K562 (cell line): ENCODE data around the gene PPP4C. TPM values are rescaled to one million over a fixed set of nuclear protein-coding genes. Genes with fewer than 3 reads are reported as not detected.

Experiments
- ATAC-seq: fragments of 200-7000 bp; cut with Tn5 transposase; 3 replicates; pipeline ENCODE4 v1.9.1; 2020; ENCODE audit warnings: moderate library complexity
- BruUV-seq: library from RNA; stranded (reverse); fragments of 400-500 nt; replicated peaks from 2 replicates; lab custom pipeline; 2021; lab: Mats Ljungman, UMichigan
- CTCF ChIA-PET: fragments of 300-600 bp; formaldehyde crosslinking; extraction: SDS; loops from one replicate; lab custom pipeline; 2021; ENCODE audit warnings: low intra/inter-chr PET ratio; lab: Yijun Ruan, JAX
- POLR2A ChIA-PET: fragments of 300-600, 350-650 bp; sonication (Branson Sonifier 250); formaldehyde crosslinking; extraction: SDS; loops from one replicate; lab custom pipeline; 2021; ENCODE audit warnings: antibody characterized with exemption, inconsistent platforms; lab: Yijun Ruan, JAX
- DNase-seq, 4 experiments: peaks; one replicate each; pipeline versions ENCODE4 v3.0.0 to v3.0.0-alpha.2; 2011 to 2018; ENCODE audit warnings: low spot score in 3 of 4, mixed read lengths in 3 of 4; ENCODE audit errors: extremely low read depth in 1 of 4
- FAIRE-seq: peaks from 2 replicates; lab custom pipeline; 2011; peaks lifted over from hg19 to GRCh38; lab: Jason Lieb, UNC
- H2AFZ ChIP-seq: 2 replicates; pipeline ENCODE4 v1.6.0; 2011; ENCODE audit warnings: low read depth, low read length, control low read depth, inconsistent platforms
- H3K27ac ChIP-seq: fragments of 200-600 bp; 3 replicates; pipeline ENCODE4 v1.8.0; 2011; ENCODE audit warnings: low read depth, mild to moderate bottlenecking, control low read depth, inconsistent platforms, low read length, moderate library complexity, mixed read lengths; ENCODE audit errors: extremely low read depth
- H3K27me3 ChIP-seq, 2 experiments: fragments of 300-600 bp in 1 of 2; 2 replicates in 1 of 2; 3 replicates in 1 of 2; pipeline versions ENCODE4 v1.6.0 to v1.8.0; 2011; ENCODE audit warnings: inconsistent platforms in 2 of 2, low read length in 2 of 2, mild to moderate bottlenecking in 1 of 2, mixed read lengths in 1 of 2, moderate library complexity in 1 of 2; ENCODE audit not compliant: control insufficient read depth in 2 of 2, insufficient read depth in 2 of 2
- H3K36me3 ChIP-seq: fragments of 300-600 bp; 3 replicates; pipeline ENCODE4 v1.8.0; 2011; ENCODE audit warnings: mild to moderate bottlenecking, low read length, inconsistent platforms; ENCODE audit not compliant: control insufficient read depth, insufficient read depth
- H3K4me1 ChIP-seq, 2 experiments: fragments of 200-600 bp in 1 of 2; replicated peaks in 1 of 2; 2 replicates in 1 of 2; 3 replicates in 1 of 2; pipeline versions ENCODE4 v1.5.1 to v1.8.0; 2011; ENCODE audit warnings: inconsistent platforms in 2 of 2, low read length in 2 of 2, mild to moderate bottlenecking in 1 of 2, mixed read lengths in 1 of 2, moderate library complexity in 1 of 2; ENCODE audit not compliant: control insufficient read depth in 2 of 2, insufficient read depth in 2 of 2
- H3K4me2 ChIP-seq: 2 replicates; pipeline ENCODE4 v1.6.1; 2011; ENCODE audit warnings: low read length, control low read depth, inconsistent platforms, mixed read lengths; ENCODE audit not compliant: insufficient read depth
- H3K4me3 ChIP-seq: fragments of 200-600 bp; sonication (generic), shearing (Covaris generic); 2 replicates; pipeline ENCODE4 v1.5.1; 2016; ENCODE audit warnings: control low read depth, inconsistent platforms
- H3K79me2 ChIP-seq: fragments of 200-600 bp; 3 replicates; pipeline ENCODE4 v1.8.0; 2011; ENCODE audit warnings: low read length, inconsistent platforms; ENCODE audit not compliant: control insufficient read depth, insufficient read depth
- H3K9ac ChIP-seq, 2 experiments: 2 replicates each; pipeline versions ENCODE4 v1.6.0 to v1.6.1; 2011; ENCODE audit warnings: low read depth in 2 of 2, low read length in 2 of 2, control low read depth in 1 of 2, inconsistent platforms in 1 of 2, mild to moderate bottlenecking in 1 of 2, mixed read lengths in 1 of 2; ENCODE audit not compliant: insufficient read depth in 1 of 2
- H3K9me1 ChIP-seq: one replicate; pipeline ENCODE4 v1.6.0; 2011; ENCODE audit warnings: inconsistent platforms, mild to moderate bottlenecking, low read length, moderate library complexity; ENCODE audit not compliant: control insufficient read depth, insufficient read depth
- H3K9me3 ChIP-seq: replicated peaks from 2 replicates; pipeline ENCODE4 v1.5.1; 2011; ENCODE audit warnings: low read depth, low read length, inconsistent platforms; ENCODE audit not compliant: control insufficient read depth, insufficient read depth
- H4K20me1 ChIP-seq: replicated peaks from 2 replicates; pipeline ENCODE4 v1.6.1; 2011; ENCODE audit warnings: low read length, inconsistent platforms, mixed read lengths; ENCODE audit not compliant: control insufficient read depth, insufficient read depth
- BACH1 ChIP-seq: fragments of 200-800 bp; sonication (Bioruptor generic); IDR thresholded peaks from 2 replicates; pipeline ENCODE4 v1.6.1; 2016; ENCODE audit warnings: missing genetic modification characterization, missing compliant biosample characterization
- CBFA2T3 ChIP-seq: fragments of 450-650 bp; IDR thresholded peaks from 2 replicates; pipeline ENCODE4 v1.6.1; 2017
- CEBPZ ChIP-seq: fragments of 150-350 bp; IDR thresholded peaks from 2 replicates; pipeline ENCODE4 v1.6.1; 2014; ENCODE audit warnings: low read depth, mild to moderate bottlenecking, low read length, borderline replicate concordance
- HMG20A ChIP-seq: fragments of 450-650 bp; formaldehyde crosslinking; conservative IDR thresholded peaks from 2 replicates; pipeline ENCODE4 v1.4.0; 2020; ENCODE audit warnings: mild to moderate bottlenecking, mixed read lengths
- MEIS2 ChIP-seq: fragments of 450-650 bp; IDR thresholded peaks from 2 replicates; pipeline ENCODE4 v1.6.1; 2014; ENCODE audit warnings: mild to moderate bottlenecking; ENCODE audit not compliant: partially characterized antibody
- NFRKB ChIP-seq: fragments of 450-650 bp; IDR thresholded peaks from 2 replicates; pipeline ENCODE4 v1.6.1; 2016; ENCODE audit warnings: low read depth
- PRMT5 ChIP-seq: sonication (generic); formaldehyde crosslinking; IDR thresholded peaks from 2 replicates; pipeline ENCODE4 v1.5.0; 2020; ENCODE audit warnings: missing genetic modification reagents
- RBM25 ChIP-seq: fragments of 200-400 bp; formaldehyde crosslinking; IDR thresholded peaks from 2 replicates; pipeline ENCODE4 v1.6.1; 2018; ENCODE audit warnings: low read length, low read depth, moderate library complexity; ENCODE audit not compliant: severe bottlenecking
- ZNF57 ChIP-seq: fragments of 450-650 bp; formaldehyde crosslinking; IDR thresholded peaks from 2 replicates; pipeline ENCODE4 v1.4.0; 2020; ENCODE audit warnings: mild to moderate bottlenecking, moderate library complexity
- WGBS: fragments of 100-300 bp; shearing (Covaris generic); methylation state at CpG from one replicate; pipeline ENCODE4 v1.1.6; 2016; ENCODE audit warnings: low coverage, mixed read lengths; ENCODE audit not compliant: insufficient coverage; ENCODE audit errors: missing lambda C conversion rate; 5-methylcytosine and 5-hydroxymethylcytosine counted together
- in situ Hi-C: fragments of 300-500 bp; cut with MboI; formaldehyde crosslinking; loops from 4 replicates; pipeline ENCODE4 v1.15.0; 2018; ENCODE audit warnings: inconsistent platforms, mixed read lengths
- intact Hi-C: fragments of 100-400 bp; cut with micrococcal nuclease; formaldehyde crosslinking; loops from 2 replicates; pipeline ENCODE4 v1.14.2; 2022
- polyA plus RNA-seq, 8 experiments: library from polyadenylated mRNA; depleted of rRNA in 4 of 8; stranded (reverse) in 5 of 8; unstranded in 3 of 8; fragments of >200 nt; fragmentation: Nextera tagmentation in 2 of 8; fragmentation: Illumina TruSeq in 1 of 8; extraction: Ambion mirVana in 2 of 8; extraction: Trizol in 1 of 8; gene quantifications; 2 replicates each; pipeline versions ENCODE4 v1.2.1 to v1.2.3, GENCODE V29; 2011 to 2014; ENCODE audit warnings: inconsistent platforms in 1 of 8, missing spikeins in 1 of 8
- total RNA-seq, 7 experiments: library from RNA; depleted of rRNA in 6 of 7; stranded (reverse); fragments of >200 nt in 6 of 7; fragmentation: Illumina TruSeq in 2 of 7; extraction: Trizol in 2 of 7; gene quantifications; 2 replicates each; pipeline versions ENCODE4 v1.2.1 to v1.2.3, GENCODE V29; 2011 to 2021; ENCODE audit warnings: low replicate concordance in 1 of 7
- TF ChIP-seq, protein P1 (sequence below), 2 experiments: fragments of 200-800 bp in 1 of 2; sonication (Bioruptor generic) in 1 of 2; sonication (generic) in 1 of 2; formaldehyde crosslinking in 1 of 2; IDR thresholded peaks in 1 of 2; conservative IDR thresholded peaks in 1 of 2; 2 replicates each; pipeline versions ENCODE4 v1.5.0 to v1.6.1; 2016 to 2020; ENCODE audit warnings: missing compliant biosample characterization in 1 of 2, missing genetic modification characterization in 1 of 2, missing genetic modification reagents in 1 of 2
- TF ChIP-seq, protein P2 (sequence below): fragments of 450-650 bp; IDR thresholded peaks from 2 replicates; pipeline ENCODE4 v1.6.1; 2017; ENCODE audit warnings: mild to moderate bottlenecking, moderate library complexity

PPP4C gene
- total and polyA plus RNA-seq, 9 of the 15 experiments (the other 6 are each of a cell fraction or from before 2014, with no cell fraction given) = 3.5 to 183 (median 131) TPM

DNA sequence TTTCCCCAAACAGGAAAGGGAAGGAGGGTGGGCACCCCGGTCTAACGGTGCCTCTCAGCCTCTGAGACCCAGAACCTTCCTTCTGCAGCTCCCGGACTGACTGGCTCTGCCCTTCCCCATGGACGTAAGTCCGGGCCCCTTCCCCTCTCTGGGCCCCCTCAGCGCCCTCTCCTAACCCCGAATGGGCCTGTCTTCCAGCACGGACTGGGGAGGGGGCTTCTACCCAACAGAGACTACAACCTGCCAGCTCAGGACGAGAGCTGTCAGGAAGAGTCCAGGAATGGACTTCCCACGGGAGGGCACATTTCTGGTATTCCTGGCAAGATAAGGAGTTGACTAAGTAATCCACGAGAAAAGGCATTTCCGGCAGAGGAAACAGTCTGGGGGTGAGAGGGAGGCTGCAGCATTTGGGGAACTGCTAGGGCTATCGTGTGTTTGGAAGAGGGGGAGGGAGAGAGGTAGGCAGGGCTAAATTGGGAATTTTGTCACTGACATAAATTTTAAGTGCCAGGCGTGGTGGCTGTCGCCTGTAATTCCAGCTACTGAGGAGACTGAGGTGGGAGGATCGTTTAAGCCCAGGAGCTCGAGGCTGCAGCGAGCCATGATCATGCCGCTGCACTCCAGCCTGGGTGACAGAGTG lies 22.3 kb upstream of the PPP4C start:
- peak in 1 of 4 experiments; percentile 27 for DNase-seq
- Histone ChIP-seq H3K27ac (peak overlapping the region; percentile 56), H3K27me3 (no peaks in the 10 kb centered on the region), H3K9me3 (no peaks in the 10 kb centered on the region), H3K4me1 (peaks cover 19 to 32% of the 10 kb centered on the region in 2 experiments), H3K36me3 (0 out of 3 replicates have a peak, but pooled peaks cover 5% of the 10 kb centered on the region), H4K20me1 (peaks cover 4% of the 10 kb centered on the region; the same call in 1 of the 2 replicates), H3K4me2 (peak overlapping the region; percentile 83), H3K79me2 (peaks cover 14% of the 10 kb centered on the region; the same call in 2 of the 3 replicates), H3K9ac (peak overlapping the region; percentile 44 to 87), H3K9me1 (no peaks in the 10 kb centered on the region), H2AFZ (peak overlapping the region; percentile 95), H3K4me3 (peak overlapping the region; percentile 56)
- CTCF ChIA-PET = no interaction called here
- peak; percentile 60 for FAIRE-seq
- WGBS = 8% methylated on average over 17 of the region's 19 CpGs
- TSS peak; percentile 78 for BruUV-seq
- in situ Hi-C loops (no loop called here), intact Hi-C loops (no loop called here)
- ATAC-seq = peak; percentile 7; the same call in 1 of the 3 replicates
- POLR2A ChIA-PET = interaction anchor here (0.6 to 1.5 kb wide), 10 partner anchors 12 to 943 kb away, joined by 3 to 13 read pairs (median 3); partner anchors contain the start of genes ALDOA and PPP4C
- TF ChIP-seq PRMT5 (CRISPR knock-in tag) (0 out of 2 replicates have a peak, but pooled peaks have one; percentile 61), CEBPZ (no peak), HMG20A (CRISPR knock-in tag) (no peak), MEIS2 (peak; percentile 64), RBM25 (no peak), NFRKB (no peak), CBFA2T3 (no peak), BACH1 (no peak), ZNF57 (no peak)
- TF ChIP-seq, protein P1, sequence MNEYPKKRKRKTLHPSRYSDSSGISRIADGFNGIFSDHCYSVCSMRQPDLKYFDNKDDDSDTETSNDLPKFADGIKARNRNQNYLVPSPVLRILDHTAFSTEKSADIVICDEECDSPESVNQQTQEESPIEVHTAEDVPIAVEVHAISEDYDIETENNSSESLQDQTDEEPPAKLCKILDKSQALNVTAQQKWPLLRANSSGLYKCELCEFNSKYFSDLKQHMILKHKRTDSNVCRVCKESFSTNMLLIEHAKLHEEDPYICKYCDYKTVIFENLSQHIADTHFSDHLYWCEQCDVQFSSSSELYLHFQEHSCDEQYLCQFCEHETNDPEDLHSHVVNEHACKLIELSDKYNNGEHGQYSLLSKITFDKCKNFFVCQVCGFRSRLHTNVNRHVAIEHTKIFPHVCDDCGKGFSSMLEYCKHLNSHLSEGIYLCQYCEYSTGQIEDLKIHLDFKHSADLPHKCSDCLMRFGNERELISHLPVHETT (CRISPR knock-in tag; conservative IDR thresholded peaks at IDR 0.05 in 1 of 2, IDR thresholded peaks at IDR 0.05 in 1 of 2) = no peak
- TF ChIP-seq, protein P2, sequence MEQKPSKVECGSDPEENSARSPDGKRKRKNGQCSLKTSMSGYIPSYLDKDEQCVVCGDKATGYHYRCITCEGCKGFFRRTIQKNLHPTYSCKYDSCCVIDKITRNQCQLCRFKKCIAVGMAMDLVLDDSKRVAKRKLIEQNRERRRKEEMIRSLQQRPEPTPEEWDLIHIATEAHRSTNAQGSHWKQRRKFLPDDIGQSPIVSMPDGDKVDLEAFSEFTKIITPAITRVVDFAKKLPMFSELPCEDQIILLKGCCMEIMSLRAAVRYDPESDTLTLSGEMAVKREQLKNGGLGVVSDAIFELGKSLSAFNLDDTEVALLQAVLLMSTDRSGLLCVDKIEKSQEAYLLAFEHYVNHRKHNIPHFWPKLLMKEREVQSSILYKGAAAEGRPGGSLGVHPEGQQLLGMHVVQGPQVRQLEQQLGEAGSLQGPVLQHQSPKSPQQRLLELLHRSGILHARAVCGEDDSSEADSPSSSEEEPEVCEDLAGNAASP = no peak
